MV-4-11 (cell line): ENCODE measurements around the gene SYNRG.

Experiments used
- DNase-seq: peaks from one replicate; lab custom pipeline; 2025; lab: John Stamatoyannopoulos, UW

Gene SYNRG

DNA sequence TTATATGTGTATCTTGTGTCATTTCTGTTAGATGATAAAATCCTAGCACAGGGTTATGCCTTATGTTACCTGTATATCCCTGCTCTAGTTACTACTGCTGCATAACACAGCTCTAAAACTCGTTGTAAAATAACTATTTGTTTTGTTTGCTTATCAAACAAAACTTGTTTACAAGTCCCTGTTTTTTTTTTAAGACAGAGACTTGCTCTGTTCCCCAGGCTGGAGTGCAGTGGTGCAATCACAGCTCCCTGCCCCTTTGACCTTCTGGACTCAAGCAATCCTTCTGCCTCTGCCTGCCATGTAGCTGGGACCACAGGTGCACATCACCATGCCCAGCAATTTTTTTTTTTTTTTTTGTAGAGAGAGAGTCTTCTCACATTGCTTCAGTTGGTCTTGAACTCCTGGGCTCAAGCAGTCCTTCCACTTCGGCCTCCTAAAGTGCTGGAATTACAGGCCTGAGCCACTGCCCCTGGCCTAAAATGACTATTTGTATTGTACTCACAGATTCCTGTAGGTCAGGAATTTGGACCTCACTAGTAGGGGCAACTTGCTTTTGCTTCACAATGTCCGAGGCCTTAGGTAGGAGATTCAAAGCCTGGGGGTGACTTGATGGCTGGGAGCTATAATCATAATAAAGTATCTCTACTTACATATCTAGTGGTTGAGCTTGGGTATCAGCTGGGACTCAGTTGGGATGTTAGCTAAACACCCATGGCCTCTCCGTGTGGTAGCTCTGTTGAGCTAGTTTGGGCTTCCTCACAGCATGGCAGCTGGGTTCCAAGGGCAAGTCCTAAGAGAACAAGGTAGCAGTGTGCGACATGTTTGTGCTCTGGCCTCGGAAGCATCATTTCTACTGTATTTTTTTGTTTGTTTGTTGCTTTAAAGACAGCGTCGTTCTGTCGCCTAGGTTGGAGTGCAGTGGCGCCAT lies 106.9 kb downstream of the SYNRG start:
- no peak for DNase-seq

GRCh38 chr17:37500378-37500777 lies 108.8 kb downstream of the SYNRG start:
- no peak for DNase-seq

DNA sequence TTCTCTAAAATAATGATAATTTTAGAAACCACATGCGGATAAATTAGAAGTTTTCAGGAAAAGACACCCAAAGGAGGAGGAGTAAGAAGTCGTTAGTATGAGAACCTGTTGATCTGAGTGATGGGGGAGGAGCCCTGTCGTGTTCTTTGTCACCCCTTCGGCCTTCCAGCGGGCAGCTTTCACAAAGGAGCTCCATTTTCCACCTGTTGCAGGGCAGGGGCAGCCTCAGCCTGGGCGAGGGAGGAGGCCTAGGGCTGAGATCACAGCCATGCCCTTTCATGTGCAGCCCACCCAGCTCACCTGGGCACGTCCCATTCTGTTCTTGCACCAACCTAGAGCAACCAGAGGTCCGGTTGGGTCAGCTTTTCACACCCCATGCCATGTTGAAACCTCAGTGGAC lies 114.2 kb downstream of the SYNRG start:
- DNase-seq, result no peak

DNA sequence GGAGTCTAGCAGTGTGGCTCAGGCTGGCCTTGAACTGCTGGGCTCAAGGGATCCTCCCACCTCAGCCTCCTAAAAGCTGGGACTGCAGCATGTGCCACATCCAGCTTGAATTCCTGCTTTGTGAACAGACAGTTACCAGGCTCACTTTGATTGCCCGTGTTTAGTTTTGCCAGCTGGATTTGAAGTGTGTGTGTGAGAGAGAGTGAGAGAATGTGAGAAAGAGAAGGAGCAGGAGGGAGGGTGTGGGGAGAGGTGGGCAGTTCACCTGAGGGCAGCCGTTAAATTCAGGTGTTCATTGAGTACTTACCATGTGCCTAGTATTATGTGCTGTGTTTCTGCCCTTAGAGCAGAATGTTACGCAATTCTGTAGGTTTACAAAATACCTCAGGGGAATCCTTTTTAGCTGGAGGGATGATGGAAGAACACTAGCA lies 114.8 kb downstream of the SYNRG start:
- no peak for DNase-seq

DNA sequence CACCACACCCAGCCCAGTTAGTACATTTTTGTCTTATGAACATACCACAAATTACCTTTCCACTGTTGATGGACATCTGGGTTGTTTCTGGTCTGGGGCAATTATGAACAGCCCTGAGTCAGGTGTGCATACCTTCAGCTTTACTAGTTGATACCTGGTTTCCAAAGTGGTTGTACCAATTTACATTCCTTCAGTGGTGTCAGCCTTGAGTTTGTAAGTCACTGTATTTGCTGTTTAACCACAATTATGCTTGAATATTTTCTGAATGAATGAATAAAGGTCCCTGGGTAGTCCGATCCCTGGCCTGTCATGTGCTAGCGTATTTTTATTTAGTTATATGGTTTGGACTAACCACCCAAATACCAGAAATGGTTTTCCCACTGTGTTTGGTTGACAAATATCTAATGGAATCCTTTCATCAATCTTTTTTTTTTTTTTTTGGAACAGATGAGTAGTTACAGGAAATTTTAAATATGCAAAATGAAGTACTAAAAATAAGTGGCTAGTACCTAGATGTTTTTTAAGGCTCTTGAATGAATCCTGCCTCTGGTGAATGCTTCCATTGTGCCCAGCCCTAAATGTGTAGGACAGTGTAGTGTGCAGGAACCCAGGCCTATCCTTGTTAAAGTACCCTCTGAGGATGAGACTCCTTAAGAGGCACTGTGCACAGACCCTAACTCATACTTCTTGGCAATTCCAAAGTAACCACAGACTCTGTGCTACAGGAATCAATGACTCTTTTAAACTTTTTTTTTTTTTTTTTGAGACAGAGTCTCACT lies 115.8 kb downstream of the SYNRG start:
- DNase-seq, result no peak

GRCh38 chr17:37492167-37492566 lies 117.1 kb downstream of the SYNRG start:
- no peak for DNase-seq

DNA sequence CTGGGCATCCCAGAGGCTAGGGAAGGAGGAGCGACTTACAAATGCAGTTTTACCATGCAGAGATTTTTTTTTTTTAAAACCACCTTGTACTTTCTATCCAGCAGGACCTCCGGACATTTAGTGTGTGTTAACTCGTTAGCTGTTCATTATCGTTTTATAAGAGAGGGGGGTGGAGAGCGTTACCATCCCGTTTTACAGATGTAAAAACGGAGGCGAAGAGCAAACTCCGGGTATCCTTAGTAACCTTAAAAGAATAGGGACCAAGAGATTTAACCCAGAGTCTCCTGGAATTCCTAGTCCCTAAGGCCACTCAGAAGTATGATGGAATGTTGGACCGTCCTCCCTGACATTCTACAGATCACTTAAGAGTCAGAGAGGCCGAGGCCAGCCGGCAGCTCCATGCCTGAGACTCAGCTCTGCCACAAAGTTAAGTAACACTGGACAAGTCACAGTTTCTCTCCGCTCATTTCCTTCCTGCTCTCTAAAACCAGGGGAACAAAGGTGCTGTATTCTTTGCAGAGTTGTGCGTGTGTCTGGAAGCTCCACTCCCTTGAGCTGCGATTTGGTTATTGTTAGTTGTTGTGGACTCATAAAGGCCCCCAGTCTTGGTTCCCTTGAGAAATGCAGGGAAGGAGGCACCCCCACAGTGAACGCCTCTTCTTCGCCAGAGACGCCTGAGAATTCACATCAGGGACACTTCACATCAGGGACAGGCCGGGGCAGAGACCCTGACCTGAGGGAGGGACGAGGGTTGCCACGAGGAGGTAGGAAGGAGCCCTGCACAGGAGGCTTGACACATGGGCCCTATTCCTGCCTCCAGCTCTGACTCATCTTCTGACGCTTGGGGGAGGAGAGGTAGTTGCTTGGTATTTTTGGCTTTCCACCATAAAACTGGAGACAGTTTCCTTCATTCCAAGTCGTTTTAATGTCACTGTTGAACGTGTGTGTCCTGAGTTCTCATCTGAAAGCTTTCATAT lies 118.3 kb downstream of the SYNRG start:
- DNase-seq, result peak; percentile 39

GRCh38 chr17:37490022-37490587 lies 119.1 kb downstream of the SYNRG start:
- DNase-seq, result peak; percentile 16

DNA sequence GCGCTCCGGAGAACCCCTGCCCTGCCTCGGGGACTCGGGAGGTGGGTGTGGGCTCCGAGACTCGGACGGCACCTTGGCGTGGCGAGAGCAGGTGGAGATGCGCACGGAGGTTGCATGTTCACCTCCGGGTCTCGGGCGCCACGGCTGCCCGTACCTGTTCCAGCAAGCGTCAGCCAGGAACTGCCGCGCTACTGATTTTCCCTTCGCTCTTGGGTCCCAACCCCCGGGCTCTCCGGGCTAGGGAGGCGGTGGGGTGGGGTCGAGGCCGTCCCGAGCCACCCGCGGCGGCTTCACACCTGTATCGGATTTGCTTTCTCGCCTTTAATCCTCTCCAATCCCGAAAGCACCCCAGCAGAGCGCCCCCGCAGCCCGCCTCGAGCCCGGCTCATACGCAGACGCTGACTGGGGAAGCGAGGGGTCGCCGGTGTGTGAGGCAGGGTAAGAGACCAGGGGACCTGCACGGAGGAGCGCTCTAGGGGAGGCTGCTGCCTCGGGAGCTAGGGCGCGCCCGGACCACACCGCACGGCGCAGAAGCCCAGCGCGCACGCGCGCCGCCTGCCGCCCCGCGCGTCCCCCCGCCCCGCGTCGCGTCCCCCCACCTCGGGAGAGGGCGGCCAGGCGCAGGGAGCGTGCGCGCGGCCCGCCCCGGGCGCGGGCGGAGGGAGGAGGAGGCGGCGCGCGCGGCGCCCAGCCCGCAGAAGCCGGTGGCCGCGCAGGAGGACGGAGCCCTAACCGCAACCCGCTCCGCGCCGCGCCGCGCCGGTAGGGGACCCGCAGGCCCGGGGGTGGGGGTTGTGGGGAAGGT lies 119.8 kb downstream of the SYNRG start, which contains the start of gene DUSP14:
Gene DUSP14, plus strand, starts transcription at position 695 of the 805 bp plus-strand sequence. CDS start 22,382 bp downstream, outside the sequence.
- DNase-seq, result peak; percentile 48

DNA sequence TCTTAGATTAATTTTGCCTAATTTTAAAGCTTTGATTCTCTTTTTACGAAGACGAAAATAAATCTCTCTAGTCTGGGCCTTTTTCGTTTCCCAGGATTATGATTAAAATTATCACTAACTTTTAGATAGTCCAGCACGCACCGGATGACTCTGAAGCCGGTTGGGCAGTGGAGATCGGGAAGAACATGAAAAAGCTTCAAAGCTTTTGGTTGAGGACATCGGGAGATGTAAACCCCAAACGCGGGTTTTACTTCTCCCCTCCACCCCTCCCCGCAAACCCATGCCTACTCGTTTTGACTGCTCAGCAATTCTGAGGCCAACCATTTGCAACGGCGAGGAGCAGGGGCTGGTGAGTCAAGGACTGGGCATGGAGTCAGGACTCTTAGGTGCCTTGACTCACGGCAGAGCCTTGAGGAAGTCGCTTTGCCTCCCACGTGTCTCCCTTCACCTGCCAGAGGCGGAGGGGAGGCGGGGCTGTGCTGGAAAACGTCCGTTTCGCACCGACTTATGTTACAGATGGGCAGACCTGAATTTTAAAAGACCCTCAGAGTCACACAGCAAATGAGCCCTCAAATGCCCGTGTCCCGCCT lies 120.5 kb downstream of the SYNRG start:
- DNase-seq, result no peak

DNA sequence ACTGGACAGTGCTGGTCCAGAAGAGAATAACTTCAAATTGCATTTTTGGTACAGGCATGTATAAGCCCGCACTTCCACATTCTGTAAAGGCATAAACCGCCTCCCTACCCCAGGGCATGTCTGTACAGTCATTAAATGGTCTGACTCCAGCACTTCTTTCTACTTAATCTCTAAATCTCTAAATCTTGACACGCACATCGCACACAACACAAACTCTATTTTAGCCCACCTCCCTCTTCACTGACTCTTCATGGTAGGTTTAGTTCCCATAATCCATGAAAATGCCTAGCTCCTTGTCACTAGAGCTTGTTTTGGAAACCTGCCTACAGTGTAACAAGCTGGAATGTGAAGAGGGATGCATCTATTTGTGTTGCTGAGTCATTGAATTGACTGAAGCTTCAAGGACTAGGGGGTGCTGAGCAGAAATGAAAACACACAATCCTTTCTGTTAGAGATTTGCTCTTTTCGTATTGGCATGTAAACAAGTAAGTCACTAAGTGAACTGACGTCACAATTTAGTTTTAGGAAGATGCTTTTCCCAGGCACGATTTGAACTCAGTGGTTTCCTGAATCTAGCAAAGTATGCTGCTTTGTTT lies 121.1 kb downstream of the SYNRG start:
- DNase-seq, result peak; percentile 14

- no peak for DNase-seq
These were observed 123.2 kb downstream of the SYNRG start for GRCh38 chr17:37485938-37486570.

GRCh38 chr17:37483311-37484039 lies 125.7 kb downstream of the SYNRG start:
- peak; percentile 60 for DNase-seq

DNA sequence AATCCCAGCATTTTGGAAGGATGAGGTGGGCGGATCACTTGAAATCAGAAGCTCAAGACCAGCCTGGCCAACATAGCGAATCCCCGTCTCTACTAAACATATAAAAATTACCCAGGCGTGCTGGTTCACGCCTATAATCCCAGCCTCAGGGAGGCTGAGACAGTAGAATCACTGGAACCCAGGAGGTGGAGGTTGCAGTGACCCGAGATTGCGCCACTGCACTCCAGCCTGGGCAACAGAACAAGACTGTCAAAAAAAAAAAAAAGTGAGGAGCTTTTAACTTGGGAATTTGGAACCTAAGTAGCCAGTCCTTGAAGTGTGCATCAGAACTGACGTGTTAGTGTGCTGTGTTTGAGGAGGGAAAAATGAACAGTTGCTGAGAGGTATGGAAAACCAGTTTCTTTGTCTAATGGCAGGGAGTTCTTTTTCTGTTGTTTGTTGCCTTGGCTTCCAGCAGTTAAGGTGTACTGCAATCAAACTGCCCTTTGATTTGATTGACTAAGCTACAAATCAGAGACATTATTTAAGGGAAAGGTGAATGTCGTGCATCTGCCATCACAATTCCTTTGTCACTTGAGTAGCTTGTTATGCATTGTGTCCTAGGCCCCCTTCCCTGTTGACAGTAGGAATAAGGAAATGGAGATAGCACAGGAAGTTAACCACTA lies 128.1 kb downstream of the SYNRG start:
- DNase-seq, result no peak

GRCh38 chr17:37480427-37480826 lies 128.8 kb downstream of the SYNRG start:
- DNase-seq, result no peak

GRCh38 chr17:37479025-37479424 lies 130.2 kb downstream of the SYNRG start:
- DNase-seq, result no peak

- peak; percentile 41 for DNase-seq
These were observed 131.0 kb downstream of the SYNRG start for GRCh38 chr17:37478187-37478586.
